Mesothelial cell of epicardium (in vitro differentiated cells): ENCODE data around the gene TTLL8. TPM values are rescaled to one million over a fixed set of nuclear protein-coding genes. Genes with fewer than 3 reads are reported as not detected.

ENCODE experiments used
- DNase-seq, 2 experiments: peaks; one replicate each; pipeline ENCODE4 v3.0.0; 2021; ENCODE audit warnings: low spot score in 2 of 2; ENCODE audit not compliant: unreplicated experiment in 2 of 2
- H3K27ac Mint-ChIP-seq: 2 replicates; pipeline ENCODE4 v1.8.0; 2021; ENCODE audit warnings: mixed read lengths
- H3K27me3 Mint-ChIP-seq: 2 replicates; pipeline ENCODE4 v1.8.0; 2021; ENCODE audit warnings: low read depth, mixed read lengths
- H3K36me3 Mint-ChIP-seq: 2 replicates; pipeline ENCODE4 v1.8.0; 2021; ENCODE audit warnings: mixed read lengths
- H3K4me1 Mint-ChIP-seq: 2 replicates; pipeline ENCODE4 v1.8.0; 2021; ENCODE audit warnings: mixed read lengths
- H3K4me3 Mint-ChIP-seq: 2 replicates; pipeline ENCODE4 v1.8.0; 2021; ENCODE audit warnings: mild to moderate bottlenecking, moderate library complexity, mixed read lengths
- H3K9me3 Mint-ChIP-seq: 2 replicates; pipeline ENCODE4 v1.8.0; 2021; ENCODE audit warnings: mixed read lengths
- total RNA-seq: library from RNA; stranded (reverse); gene quantifications from 3 replicates; pipeline ENCODE4 v1.2.1, GENCODE V29; 2021
- TF ChIP-seq, protein P1 (sequence below): fragments of 200-600 bp; sonication (generic); IDR thresholded peaks from one replicate; pipeline ENCODE4 v1.5.0; 2021; ENCODE audit warnings: antibody characterized with exemption; ENCODE audit not compliant: unreplicated experiment

Gene TTLL8
- total RNA-seq, 1 donor from 2014 or later = 0.13 TPM

DNA sequence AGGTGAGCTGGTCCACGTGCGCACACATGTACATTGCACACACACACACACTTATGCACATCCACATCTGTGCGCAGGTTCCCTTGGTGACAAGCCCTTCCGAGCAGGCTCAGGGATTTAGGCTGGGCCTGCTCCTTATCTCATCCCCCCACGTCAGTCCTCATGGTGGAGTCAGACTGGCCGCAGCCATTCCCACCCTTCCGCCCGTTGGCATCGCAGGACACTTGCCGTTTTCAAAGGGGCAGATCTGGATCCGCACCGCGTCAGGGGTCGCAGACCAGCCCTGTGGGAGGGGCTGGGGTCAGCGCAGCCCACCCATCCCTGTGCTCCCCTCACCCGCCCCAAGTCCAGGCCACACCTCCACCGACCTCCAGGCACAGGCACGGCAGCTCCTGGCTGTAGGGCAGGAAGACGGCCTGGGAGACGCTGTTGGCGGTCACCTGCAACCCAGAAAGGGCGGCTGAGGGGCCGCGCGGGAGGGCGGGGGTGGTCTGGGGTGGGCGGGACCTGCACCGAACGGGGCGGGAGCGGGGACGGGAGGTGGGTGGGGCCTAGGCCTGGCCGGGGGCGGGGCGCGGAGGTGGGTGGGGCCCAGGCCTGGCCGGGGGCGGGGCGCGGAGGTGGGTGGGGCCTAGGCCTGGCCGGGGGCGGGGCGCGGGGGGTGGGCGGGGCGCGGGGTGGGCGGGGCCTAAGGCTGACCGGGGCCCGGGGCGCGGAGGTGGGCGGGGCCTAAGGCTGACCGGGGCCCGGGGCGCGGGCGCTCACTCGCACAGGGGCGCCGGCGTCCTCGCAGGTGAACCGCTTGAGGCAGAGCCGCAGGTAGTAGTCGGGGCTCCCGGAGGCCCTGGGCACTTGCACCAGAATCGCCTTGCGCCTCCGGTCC lies 58.8 kb downstream of the TTLL8 start:
- TF ChIP-seq, protein P1, sequence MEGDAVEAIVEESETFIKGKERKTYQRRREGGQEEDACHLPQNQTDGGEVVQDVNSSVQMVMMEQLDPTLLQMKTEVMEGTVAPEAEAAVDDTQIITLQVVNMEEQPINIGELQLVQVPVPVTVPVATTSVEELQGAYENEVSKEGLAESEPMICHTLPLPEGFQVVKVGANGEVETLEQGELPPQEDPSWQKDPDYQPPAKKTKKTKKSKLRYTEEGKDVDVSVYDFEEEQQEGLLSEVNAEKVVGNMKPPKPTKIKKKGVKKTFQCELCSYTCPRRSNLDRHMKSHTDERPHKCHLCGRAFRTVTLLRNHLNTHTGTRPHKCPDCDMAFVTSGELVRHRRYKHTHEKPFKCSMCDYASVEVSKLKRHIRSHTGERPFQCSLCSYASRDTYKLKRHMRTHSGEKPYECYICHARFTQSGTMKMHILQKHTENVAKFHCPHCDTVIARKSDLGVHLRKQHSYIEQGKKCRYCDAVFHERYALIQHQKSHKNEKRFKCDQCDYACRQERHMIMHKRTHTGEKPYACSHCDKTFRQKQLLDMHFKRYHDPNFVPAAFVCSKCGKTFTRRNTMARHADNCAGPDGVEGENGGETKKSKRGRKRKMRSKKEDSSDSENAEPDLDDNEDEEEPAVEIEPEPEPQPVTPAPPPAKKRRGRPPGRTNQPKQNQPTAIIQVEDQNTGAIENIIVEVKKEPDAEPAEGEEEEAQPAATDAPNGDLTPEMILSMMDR = no peak
- H3K27ac Mint-ChIP-seq = no peak overlapping the region
- H3K4me3 Mint-ChIP-seq = peak overlapping the region; percentile 34
- peaks cover 40% of the 10 kb centered on the region for H3K27me3 Mint-ChIP-seq
- H3K36me3 Mint-ChIP-seq = no peaks in the 10 kb centered on the region
- no peaks in the 10 kb centered on the region for H3K9me3 Mint-ChIP-seq
- peaks cover 6% of the 10 kb centered on the region for H3K4me1 Mint-ChIP-seq
- no peak for DNase-seq

DNA sequence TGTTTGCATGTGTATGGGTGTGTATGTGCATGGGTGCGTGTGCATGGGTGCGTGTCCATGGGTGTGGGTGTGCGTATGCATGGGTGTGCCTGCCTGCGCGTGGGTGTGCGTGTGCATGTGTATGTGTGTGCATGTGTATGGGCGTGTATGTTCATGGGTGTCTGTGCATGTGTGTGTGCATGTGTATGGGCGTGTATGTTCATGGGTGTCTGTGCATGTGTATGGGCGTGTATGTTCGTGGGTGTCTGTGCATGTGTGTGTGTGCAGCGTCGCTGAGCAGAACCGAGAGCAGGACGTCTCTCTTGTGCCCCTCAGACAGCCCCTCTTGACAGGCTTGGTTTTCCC lies 59.4 kb downstream of the TTLL8 start:
- Mint-ChIP-seq H3K27me3 (peaks cover 38% of the 10 kb centered on the region), H3K4me3 (peak overlapping the region; percentile 34), H3K27ac (no peak overlapping the region), H3K4me1 (peaks cover 6% of the 10 kb centered on the region), H3K36me3 (no peaks in the 10 kb centered on the region), H3K9me3 (no peaks in the 10 kb centered on the region)
- DNase-seq = no peak
- TF ChIP-seq, protein P1 = no peak

DNA sequence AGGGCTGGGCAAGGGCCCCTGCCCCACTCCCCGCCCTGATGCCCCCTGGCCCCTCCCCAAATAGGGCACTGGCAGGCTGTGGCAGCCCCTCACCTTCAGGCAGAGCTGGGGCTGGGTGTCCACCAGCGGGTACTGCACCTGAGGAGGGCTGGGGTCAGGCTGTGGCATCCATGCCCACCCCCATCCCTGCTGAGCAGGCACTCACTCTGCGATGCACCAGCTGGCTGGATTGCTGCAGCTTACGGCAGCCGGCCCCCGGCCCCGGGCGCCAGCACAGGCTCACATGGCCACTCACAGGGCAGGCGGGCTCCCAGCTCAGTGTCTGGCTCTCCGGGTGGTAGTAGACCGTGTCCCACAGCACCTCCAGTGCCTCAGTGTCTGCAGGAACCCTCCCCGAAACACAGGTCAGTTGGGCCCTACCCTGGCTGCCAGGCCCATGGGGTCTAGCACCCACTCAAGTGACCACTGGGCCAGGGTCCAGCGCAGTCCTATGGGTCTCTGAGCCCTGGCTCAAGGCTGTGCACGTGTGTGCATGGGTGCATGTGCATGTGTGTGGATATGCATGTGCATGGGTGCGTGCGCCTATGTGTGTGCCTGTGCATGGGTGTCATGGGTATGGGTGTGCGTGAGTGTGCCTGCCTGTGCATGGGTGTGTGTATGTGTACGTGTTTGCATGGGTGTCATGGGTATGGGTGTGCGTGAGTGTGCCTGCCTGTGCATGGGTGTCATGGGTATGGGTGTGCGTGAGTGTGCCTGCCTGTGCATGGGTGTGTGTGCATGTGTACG lies 60.0 kb downstream of the TTLL8 start:
- Mint-ChIP-seq H3K4me1 (peaks cover 6% of the 10 kb centered on the region), H3K4me3 (peak overlapping the region; percentile 15), H3K27ac (no peak overlapping the region), H3K27me3 (peaks cover 39% of the 10 kb centered on the region), H3K9me3 (no peaks in the 10 kb centered on the region), H3K36me3 (no peaks in the 10 kb centered on the region)
- TF ChIP-seq, protein P1 = no peak
- DNase-seq = no peak

DNA sequence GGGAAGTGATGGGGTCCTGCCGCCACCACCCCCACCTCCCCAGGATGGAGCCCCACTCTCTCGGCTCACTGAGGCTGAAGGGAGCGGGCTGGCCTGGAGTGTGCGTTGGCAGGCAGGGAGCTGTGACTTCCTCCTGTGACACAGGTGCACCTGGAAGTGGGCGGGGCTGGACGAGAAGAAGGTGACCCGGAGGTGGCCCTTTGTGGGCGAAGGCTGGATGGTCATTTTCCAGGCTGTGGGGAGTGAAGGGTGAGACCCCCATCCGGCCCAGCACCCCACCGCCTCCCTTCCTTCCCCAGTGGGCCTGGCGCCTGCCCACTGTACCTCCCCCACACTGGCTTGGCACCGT lies 60.9 kb downstream of the TTLL8 start:
- Mint-ChIP-seq H3K9me3 (peaks cover under 1% of the 10 kb centered on the region), H3K36me3 (no peaks in the 10 kb centered on the region), H3K4me1 (peaks cover 6% of the 10 kb centered on the region), H3K4me3 (no peak overlapping the region), H3K27ac (no peak overlapping the region), H3K27me3 (peaks cover 34% of the 10 kb centered on the region)
- no peak for DNase-seq
- TF ChIP-seq, protein P1 = no peak

DNA sequence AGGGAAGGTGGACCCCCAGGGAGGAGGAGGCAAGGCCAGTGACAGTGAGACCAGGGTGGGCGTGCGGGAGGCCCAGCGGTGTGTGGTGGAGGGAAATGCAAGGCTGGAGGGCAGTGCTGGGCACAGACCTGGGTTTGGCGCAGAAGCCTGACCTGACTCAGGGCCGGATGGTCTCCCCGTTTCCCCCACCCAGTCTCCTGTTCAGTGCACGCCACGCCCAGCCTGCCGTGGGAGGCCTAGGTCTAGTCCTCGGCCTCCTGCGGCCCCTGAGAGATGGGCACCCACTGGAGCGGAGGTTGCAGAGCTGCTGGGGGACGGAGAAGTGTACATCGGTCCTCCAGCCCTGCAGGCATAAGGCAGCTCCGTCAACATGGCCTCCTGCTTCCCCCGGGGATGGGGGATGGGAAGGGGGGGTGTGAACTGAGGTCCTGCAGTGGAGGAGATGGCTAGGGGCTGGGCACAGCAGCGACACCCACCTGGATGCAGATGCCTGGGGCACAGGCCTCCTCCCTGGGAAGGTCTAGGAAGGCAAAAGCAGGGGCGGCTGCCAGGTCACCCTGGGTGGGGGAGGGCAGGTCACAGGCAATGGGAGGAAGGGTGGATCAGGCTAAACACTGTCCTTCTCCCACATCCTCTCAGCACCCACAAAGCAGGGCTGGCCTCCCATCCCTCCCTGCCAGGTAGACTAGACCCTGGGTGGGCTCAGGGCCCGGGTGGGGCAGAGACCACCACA lies 61.4 kb downstream of the TTLL8 start:
- TF ChIP-seq, protein P1 = no peak
- H3K4me1 Mint-ChIP-seq = peaks cover 6% of the 10 kb centered on the region
- H3K36me3 Mint-ChIP-seq = no peaks in the 10 kb centered on the region
- no peak overlapping the region for H3K27ac Mint-ChIP-seq
- H3K27me3 Mint-ChIP-seq = peaks cover 32% of the 10 kb centered on the region
- H3K9me3 Mint-ChIP-seq = peaks cover 6% of the 10 kb centered on the region
- DNase-seq = no peak
- no peak overlapping the region for H3K4me3 Mint-ChIP-seq
